ENCODE measurements around the gene TAS1R2.

The TAS1R2 gene

GRCh38 chr1:18814425-18814824, 45.0 kb downstream of the TAS1R2 start:
- TF ChIP-seq, protein P1, sequence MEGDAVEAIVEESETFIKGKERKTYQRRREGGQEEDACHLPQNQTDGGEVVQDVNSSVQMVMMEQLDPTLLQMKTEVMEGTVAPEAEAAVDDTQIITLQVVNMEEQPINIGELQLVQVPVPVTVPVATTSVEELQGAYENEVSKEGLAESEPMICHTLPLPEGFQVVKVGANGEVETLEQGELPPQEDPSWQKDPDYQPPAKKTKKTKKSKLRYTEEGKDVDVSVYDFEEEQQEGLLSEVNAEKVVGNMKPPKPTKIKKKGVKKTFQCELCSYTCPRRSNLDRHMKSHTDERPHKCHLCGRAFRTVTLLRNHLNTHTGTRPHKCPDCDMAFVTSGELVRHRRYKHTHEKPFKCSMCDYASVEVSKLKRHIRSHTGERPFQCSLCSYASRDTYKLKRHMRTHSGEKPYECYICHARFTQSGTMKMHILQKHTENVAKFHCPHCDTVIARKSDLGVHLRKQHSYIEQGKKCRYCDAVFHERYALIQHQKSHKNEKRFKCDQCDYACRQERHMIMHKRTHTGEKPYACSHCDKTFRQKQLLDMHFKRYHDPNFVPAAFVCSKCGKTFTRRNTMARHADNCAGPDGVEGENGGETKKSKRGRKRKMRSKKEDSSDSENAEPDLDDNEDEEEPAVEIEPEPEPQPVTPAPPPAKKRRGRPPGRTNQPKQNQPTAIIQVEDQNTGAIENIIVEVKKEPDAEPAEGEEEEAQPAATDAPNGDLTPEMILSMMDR (IDR thresholded peaks at IDR 0.05; ENCODE audit: low read depth, low read length, missing control alignments) = no peak
- in situ Hi-C loops (cut with HindIII; ENCODE audit: low sequenced_read_pairs) = no loop called here

GRCh38 chr1:18812453-18812939, 47.0 kb downstream of the TAS1R2 start:
- no peak for DNase-seq (ENCODE audit: low read depth)
- H3K4me3 ChIP-seq (ENCODE audit: low read depth, low read length) = no peak overlapping the region
- in situ Hi-C loops (cut with HindIII; ENCODE audit: low sequenced_read_pairs) = no loop called here
- TF ChIP-seq, protein P1 (IDR thresholded peaks at IDR 0.05; ENCODE audit: low read depth, low read length, missing control alignments) = no peak

More at GRCh38 chr1:18814425-18814824, 45.0 kb downstream of the TAS1R2 start:
- no peak overlapping the region for H3K4me3 ChIP-seq (ENCODE audit: low read depth, low read length)
- DNase-seq (ENCODE audit: low read depth) = no peak

DNA sequence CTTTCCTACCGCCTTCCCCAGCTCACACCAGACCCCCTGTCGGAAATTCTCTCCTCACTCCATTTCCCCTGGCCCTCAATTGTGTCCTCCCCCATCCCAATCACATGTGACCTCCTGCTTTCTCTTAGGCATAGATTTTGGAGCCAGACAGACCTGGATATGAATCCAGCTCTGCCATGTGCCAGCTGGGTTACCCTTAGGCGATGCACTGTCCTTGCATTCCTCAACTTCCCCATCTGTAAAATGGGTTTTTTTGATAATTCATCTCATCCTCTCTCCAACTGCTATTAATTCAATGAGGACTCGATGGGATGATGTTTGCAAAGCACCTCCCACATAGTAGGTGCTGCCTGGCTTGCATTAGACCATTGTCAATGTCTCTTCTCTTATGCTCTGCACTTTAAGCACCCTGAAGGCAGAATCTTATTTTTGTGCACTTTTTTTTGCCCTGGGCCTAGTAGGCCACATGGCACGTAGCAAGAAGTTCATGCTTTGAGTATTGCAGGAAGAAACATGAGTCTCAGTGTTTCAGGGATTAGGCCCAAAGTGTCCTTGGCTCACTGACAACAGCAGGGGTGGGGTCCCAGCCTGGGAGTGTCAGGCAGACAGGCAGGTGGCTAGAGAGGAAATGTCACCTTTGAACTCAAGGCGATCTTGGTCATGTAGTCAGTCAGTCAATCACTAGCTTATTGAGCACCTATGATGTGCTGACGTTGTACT, 47.6 kb downstream of the TAS1R2 start:
- no peak for DNase-seq (ENCODE audit: low read depth)
- no peak overlapping the region for H3K4me3 ChIP-seq (ENCODE audit: low read depth, low read length)
- in situ Hi-C loops (cut with HindIII; ENCODE audit: low sequenced_read_pairs) = no loop called here
- TF ChIP-seq, protein P1 (IDR thresholded peaks at IDR 0.05; ENCODE audit: low read depth, low read length, missing control alignments) = no peak

GRCh38 chr1:18809953-18810899, 49.2 kb downstream of the TAS1R2 start:
- H3K4me3 ChIP-seq (ENCODE audit: low read depth, low read length) = no peak overlapping the region
- in situ Hi-C loops (cut with HindIII; ENCODE audit: low sequenced_read_pairs) = no loop called here
- DNase-seq (ENCODE audit: low read depth) = no peak
- TF ChIP-seq, protein P1 (IDR thresholded peaks at IDR 0.05; ENCODE audit: low read depth, low read length, missing control alignments) = no peak

DNA sequence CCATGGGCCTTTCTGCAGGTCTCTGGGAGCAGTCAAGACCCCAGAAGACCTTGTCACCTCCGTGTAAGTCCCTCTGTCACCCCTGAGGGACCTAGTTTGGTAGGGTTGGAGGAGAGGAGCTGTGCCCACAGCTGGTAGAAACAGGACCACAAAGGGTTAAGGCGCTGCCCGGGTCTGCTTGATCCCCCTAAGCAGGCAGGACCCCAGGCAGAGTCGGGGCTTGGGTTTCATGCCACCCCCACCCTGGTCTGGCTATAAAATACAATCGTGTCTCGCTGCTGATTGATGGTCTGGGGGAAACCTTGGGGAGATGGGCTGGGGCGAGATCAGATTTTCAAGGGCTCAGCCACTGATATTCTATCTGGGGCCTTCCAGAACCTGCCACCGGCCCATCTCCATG, 50.9 kb downstream of the TAS1R2 start:
- in situ Hi-C loops (cut with HindIII; ENCODE audit: low sequenced_read_pairs) = no loop called here
- TF ChIP-seq, protein P1 (IDR thresholded peaks at IDR 0.05; ENCODE audit: low read depth, low read length, missing control alignments) = no peak
- H3K4me3 ChIP-seq (ENCODE audit: low read depth, low read length) = no peak overlapping the region
- DNase-seq (ENCODE audit: low read depth) = no peak

DNA sequence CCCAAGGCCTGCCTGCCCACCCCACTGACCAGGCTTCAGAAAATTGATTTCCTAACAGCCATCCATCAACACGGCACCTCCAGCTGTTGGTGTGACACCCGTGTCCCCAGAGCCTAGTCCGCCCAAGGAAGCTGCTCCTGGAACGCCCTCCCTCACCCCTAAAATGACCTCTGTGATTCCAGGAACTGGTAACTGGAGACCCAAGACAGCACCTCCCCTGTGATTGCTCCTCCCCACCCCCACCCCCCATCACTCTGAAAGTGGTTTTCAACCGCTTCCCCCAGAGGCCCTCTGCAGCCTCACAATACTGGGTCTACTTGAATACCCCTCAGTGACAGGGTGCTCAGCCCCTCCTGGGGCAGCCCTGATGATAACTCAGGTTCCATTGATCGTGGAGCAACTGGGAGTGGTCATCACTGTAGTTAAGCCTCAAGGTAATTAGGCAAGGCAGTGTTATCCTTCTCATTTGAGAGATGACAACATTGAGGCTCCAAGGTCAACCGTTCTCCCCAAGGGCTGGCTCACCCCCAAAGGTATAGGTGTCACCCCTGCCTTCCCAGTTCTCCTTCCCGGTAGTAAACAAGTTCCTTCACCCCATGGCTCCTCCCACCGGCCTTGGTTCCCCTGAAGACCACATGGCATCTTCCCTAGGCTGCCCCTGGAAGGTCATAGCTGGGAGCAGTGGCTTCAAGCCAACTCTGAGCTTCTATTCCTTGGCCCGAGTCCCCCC, 52.0 kb downstream of the TAS1R2 start:
- no peak for DNase-seq (ENCODE audit: low read depth)
- in situ Hi-C loops (cut with HindIII; ENCODE audit: low sequenced_read_pairs) = no loop called here
- H3K4me3 ChIP-seq (ENCODE audit: low read depth, low read length) = no peak overlapping the region
- TF ChIP-seq, protein P1 (IDR thresholded peaks at IDR 0.05; ENCODE audit: low read depth, low read length, missing control alignments) = no peak

Data from astrocyte of the cerebellum (primary cell).